GM21390 (cell line): ENCODE measurements around the gene C1R.

Experiments
- ATAC-seq: cut with Tn5 transposase; IDR thresholded peaks from one replicate; pipeline ENCODE4 v1.9.1; 2021; ENCODE audit not compliant: unreplicated experiment

C1R gene

DNA sequence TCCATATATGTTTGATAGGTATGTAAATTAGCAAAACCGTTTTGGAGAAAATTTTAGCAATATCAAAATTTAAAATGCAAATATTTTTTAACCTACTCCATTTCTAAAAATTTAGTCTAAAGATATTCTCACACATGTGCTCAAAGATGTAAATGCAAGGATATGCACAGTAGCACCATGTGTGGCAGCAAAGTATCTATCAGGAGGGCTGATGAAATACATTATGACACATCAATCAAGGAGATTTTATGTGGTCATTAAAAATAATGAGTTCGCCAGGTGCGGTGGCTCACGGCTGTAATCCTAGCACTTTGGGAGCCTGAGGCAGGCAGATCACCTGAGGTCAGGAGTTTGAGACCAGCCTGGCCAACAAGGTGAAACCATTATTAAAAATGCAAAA lies 8.0 kb upstream of the C1R start:
- ATAC-seq: no peak

DNA sequence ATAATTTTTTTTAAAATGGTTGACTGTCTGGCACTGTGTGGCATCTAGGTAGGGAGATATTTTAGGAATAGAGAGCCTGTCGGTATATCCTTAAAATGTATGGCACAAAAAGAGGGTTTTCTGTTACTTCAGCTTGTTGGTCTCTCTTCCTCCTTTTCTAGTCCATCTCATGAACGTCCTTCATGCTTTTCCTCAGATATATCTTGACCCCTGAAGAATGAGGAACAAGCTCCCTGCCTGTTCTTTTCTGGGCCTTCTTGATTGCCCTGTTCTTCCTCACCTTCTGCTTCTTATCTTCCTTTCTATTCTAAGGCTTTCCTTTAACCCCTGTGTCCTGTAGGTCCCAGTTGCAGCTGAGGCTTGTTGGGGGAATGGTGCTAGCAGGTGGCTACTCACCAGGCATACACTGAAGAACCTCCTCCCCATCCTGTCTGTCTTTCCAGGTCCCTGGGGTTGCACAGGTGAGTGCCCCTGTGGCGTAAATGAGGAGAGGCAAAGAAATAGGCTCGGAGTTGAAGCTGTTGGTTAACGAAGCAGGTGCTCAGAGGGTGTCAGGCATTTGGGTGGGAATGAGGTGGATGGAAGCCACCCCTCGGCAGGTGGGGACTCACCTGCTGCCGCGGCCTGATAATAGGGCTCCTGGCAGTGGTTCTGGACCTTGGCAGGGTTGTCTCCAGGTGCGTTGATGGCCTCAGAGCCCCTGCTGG lies 7.2 kb upstream of the C1R start:
- no peak for ATAC-seq

DNA sequence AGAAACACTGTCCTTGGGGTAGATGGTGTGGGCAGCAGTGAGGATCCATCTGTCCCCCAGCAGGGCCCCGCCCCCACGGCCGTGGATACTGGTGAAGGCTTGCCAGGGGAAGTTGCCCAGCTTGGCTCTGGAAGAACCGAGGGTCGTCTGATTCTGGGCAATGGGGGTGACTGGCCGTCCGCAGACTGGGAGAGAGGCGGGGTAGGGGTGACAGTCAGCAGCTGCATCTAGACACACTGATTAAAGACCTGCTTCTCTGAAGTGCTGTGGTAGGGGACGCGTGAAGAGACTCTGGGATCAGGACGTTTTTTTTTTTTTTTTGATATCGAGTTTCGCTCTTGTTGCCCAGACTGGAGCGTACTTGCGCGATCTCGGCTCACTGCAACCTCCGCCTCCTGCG lies 4.7 kb upstream of the C1R start:
- no peak for ATAC-seq

DNA sequence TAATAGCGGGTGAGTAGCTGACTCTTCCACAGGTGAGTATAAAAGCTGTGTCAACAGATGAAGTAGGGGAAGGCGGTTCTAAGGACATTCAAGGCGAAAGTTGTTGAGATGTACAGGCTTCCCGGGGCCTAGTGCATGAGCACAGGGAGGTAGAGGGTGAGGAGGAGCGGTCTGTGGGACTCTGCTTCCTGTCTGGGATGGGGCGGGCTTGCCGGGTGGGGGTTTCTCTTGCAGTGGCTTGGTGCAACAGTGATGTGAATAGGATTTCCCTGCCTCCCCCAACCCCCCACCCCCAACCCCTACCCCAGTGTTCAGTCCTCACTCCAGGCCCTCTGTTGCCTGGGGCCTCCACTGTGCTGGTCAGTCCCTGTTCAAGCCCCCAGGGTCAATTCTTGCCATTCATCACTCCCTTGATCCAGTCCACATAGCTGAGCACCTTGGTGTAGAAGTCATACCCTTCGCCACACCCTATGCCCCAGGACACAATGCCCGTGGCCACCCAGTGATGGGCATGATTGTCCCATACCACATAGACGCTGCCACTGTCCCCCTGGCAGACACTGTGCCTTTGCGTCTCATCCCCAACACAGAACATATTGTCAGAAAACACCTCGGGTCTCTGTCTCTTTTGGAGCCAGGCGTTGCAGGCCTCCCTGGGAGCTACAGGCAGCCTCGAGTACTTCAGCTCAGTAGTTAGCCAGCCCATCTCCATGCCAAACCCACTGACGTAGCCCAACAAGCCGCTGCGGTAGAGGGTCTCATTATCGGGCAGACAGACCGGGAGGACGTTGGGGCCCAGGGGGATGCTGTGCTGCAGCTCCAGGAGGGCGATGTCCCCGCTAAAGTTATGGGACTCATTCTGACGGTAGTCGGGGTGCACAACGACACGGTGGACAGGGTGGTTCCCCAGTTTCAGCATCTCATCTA lies 4.0 kb upstream of the C1R start:
- no peak for ATAC-seq

DNA sequence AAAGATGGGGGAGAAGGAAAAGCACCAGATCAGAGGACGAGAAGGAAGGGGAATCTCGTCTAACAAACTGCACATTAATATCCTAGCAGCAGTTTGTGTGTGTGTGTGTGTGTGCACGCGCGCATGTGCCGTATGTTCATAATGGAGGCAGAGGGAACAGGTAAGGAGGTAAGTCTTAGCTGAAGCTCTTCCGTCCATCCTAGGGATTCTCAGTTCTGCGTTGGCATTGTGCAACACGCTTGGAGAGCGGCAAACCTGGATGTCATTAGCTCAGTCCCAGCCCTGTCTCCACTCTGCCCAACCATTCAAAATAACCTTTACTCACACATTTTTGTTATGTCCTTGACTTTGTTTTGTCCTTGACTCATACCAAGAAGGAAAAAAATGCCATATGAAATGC lies 1.6 kb upstream of the C1R start:
- ATAC-seq: no peak

DNA sequence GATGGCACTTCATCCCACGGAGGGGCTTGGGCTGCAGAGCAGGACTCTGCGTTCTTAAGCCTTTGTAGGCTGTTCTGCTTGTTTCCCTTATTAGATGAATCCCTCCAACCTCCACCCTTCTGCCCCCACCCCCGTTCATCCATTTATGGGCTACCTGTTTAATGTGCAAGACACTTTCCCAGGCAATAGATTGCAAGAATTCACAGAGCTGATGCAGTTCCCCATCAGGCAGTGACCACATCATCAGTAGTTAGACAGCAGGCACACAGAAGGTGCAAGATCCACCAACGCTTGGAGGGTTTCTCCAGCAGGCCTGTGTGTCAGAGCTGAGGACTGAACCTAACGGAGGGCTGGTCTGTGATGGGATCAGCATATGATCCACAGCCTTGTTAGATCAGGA lies 1.2 kb upstream of the C1R start:
- ATAC-seq: no peak

DNA sequence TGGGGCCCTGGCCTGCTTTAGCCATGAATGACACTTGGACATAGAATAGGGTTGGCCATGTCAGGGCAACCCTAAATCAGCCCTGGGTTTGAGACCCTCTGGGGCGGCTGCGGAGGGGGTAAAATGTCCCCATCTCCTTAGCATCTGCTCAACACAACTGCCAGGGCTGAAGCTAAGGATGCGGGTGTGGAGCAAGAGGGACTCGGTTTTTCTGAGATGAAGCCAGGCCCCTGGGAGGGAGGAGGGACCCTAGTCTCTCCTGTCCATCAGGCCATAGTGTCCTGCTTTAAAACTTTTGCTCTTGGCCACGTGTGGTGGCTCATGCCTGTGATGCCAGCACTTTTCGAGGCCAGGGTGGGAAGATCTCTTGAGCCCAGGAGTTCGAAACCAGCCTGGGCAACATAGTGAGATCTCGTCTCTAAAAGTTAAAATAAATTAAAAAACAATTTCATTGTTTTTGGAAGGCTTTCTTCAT lies 778 bp upstream of the C1R start:
- no peak for ATAC-seq

DNA sequence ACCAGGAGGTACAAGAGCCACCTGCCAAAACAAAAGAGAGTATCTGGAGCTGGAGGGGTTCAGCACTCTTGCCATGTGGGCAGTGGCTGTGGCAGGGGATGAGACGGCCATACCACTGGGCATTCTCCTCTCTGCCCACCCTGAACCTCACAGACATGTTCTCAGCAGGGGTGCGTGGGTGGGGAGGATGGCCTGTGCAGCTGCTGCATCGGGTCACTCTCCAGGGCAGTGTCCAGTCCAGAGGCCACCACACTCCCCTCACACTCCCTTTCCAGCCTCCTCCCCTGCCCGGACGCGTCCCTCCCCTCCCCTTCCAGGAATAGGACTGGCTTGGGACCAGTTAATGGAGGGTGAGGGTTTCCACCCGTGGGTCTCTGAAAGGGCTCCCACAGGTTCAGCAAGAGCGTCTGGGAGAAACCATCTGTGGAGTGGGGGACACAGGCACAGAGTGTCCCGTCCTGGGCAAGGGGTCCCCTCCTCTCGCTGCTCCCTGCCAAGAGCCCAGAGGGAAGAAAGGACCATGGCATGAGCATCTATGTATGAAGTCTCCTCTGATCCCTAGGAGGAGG lies 501 bp downstream of the C1R start:
- no peak for ATAC-seq

DNA sequence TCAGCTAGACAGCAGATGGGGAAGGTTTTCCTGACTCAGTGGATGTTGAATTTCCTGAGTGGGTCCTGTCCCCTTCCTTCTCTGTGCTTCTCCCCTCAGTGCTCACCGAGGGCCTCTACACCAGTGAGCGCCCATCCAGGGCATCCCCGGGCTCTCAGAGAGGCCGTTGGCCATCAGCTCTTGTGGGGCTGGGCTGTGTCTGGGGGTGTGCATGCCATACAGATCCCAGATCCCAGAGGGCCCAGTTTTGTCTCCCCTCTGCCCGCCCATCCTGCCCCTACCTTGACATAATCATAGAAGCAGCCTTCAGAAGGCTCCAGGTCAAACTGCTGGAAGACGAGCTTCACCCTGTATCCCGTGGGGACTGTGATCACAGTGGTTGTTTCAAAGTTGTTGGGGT lies 1.1 kb downstream of the C1R start:
- no peak for ATAC-seq

DNA sequence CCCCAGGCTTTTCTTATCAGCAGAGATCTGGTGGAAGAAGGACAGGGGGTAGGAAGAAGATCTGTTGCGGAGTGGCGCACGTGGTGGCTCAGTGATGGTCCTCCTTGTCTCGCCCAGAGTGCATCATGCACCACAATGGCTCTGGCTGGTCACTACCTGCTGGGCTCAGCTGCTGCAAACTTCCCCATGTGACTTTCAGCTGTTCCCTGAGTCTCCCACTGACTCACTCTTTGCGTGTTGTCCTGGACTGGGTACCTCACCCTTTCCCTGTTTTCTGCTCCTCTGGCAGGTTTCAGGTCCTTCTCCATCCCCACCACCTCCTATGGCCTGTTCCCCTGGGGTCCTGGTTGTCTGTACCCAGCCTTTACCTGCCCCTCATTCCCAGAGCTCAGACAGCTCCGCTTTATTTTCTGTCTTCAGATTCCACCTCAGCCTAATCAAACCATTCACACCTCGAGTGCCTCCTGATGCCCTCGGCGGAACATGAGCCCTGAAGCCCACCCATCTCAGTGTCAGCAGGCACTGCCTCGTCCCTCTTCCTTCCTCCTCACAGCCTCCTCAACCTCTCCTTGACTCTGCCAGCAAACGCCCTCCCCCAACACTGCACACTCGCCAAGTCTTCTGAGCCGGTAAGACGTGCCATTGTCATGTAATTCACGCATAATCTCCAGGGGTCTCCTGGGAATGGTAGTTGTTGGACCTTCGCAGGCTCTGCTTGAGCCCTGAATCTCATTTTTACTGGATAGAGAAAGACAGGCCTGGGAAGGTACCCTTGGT lies 1.8 kb downstream of the C1R start:
- no peak for ATAC-seq

DNA sequence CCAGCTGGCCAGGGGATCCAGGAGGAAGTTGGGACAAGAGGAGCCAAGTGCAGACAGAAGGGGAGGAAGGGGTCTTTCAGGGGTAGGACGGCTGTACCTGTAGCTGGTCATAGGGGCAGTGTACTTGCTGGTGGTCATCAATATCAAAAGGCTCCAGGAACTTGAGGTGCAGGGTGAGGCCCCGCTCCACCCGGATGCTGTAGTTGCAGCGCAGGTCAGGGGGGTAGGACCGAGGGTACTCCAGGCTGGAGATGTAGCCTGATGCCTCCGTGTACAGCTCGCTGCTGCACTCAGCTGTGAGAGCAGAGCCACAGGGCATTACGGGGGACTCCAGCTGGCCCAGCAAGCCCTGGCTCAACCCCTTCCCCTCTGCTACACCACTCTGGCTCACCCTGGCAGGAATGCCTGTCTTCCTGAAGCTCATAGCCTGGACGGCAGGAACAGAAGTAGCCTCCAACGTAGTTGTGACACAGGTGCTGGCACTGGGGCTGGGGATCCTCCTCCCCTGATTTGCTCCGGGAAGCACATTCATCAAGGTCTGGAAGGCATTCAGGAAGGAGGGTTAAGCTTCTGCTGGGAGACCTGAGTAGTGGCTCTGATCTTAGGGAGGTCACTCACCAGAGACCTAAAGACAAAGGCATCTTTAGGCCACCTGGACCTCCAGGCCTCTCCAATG lies 2.9 kb downstream of the C1R start:
- ATAC-seq: no peak

DNA sequence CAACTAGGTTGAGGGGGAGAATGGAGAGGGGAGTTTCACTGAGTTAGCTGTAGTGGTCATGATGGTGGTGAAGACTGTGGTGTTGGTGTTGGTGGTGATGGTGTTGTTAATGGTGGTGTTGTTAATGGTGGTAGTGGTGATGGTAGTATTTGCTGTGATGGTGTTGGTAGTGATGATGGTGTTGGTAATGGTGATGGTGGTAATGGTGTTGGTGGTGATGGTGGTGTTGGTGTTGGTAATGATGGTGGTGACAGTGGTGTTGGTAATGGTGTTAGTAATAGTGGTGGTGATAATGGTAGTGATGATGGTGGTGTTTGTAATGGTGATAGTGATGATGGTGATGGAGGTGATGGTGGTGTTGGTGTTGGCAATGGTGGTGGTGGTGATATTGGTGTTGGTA lies 9.1 kb downstream of the C1R start:
- ATAC-seq: no peak

DNA sequence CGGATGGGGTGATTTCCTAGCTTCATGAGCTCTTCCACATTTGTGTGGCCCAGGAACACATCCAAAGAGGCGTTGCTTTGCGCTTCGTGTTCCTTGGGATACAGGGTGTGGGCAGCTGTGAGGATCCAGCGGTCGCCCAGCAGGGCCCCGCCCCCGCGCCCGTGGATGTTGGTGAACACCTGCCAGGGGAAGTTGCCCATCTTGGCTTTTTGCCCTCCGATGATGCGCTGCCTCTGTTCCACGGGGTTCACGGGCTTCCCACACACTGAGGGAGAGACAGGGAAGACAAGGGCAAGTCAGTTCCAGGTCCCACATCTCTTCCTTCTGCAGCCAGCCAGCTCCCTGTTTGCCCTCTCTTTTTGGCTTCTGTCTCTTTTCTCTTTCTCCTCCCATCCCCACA lies 11.2 kb downstream of the C1R start:
- no peak for ATAC-seq

DNA sequence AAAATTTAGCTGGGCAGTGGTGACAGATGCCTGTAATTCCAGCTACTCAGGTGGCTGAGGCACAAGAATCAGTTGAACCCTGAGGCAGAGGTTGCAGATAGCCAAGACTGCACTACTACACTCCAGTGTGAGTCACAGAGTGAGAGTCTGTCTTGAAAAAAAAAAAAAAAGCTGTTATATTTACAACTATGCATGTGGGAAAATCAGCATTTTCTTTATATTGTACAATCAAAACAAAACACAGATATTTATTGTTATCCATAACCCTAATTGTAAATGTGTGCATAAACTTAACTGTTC lies 12.5 kb downstream of the C1R start:
- ATAC-seq: no peak

DNA sequence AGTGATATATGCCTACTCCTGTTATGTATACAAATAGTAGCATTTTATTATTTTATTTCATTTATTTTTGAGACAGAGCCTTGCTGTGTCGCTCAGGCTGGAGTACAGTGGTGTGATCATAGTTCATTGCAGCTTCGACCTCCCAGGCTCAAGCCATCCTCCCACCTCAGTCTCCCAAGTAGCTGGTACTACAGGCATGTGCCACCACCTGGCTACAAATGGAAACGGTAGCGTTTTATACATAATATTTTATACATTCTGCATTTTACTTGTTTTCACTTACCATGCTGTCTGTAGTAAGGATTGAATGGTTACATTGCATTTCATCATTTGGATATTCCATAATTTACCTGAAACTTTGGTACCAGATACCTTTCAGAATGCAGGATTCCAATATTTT lies 14.1 kb downstream of the C1R start:
- no peak for ATAC-seq

DNA sequence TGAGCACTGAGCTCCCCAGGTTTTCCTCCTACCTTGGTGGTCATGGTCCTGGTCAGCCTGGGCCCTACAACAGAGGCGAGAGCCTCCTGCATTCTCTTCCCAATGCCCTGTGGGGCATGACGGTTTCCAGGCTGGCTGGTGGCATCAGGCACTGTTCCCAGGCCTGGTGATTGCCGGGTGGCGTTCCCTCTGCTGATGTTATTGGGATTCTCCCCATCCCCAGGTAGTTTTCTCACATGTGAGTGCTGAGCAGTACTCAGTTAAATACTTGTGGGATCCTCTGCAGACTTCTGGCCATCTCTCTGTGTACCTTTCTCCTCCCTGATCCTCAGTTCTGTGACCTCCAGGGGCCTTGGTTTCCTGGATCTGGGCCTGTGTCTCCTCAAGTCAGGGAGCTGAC lies 15.8 kb downstream of the C1R start:
- no peak for ATAC-seq

DNA sequence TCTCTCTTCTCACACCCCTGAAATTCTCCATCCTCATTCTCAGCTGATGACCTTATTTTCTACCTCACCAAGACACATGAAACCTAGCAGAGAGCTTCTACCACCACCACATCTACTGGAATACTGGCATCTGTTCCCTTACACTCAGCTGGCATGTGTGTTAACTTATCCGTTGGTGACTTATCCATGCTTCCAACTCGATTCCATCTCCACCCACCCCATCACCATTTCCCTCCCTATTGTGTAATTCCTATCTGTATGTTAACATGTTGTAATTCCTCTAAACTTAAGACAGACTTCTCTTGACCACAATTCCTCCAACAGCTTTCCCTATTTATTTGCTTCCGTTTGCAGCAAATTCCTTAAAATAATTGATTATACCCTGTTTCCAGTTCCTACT lies 16.3 kb downstream of the C1R start:
- no peak for ATAC-seq

DNA sequence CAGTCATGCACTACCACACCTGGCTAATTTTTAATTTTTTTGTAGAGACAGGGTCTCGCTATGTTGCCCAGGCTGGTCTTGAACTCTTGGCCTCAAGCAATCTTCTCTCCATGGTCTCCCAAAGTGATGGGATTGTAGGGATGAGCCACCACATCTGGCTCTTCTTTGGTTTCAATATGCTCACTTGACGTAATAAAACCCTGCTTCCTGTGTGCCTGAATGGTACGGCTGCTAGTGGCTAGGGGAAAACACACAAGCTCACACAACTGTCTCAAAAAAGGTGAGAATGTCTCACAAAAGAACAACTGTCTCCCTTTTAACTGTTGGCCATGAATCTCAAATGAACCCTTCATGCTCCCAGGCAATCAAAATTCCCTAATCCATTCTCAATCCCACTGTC lies 16.7 kb downstream of the C1R start:
- no peak for ATAC-seq

DNA sequence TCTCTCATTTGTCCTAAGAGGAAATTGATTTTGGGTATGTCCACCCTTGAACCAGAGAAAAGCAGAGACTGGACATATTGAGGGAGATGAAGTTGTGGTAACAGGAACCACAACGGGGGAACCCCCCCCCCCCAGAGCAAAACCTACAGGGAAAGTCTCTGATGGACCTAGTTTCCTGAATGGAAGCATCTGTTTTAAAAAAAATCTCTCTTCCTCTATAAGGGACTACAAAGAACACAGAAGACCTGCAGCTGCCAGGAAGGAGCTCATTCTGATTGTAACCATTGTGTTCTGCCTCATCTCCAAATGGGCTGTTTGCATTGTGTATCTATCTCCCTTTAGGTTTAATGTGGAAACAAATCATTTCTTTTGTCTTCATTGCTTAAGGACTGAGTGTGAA lies 18.3 kb downstream of the C1R start:
- no peak for ATAC-seq

DNA sequence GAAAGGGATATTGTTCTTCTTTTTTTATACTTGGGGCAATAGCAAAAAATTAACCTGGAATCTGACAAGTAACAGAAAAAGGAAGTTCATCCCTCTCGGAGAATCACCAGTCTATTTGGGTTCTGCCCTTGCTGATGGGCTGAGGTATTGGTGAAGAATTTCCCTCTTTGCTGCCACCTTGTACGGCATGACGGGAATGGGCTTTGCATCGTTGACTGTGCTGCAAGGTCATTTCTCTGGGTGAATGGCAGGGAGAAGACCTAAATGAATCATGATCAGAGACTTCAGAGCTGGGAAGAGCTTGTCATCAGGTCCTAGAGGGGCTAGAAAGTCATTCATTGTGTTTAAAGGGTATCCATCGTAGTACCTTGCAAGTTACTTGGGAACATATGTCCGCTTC lies 19.7 kb downstream of the C1R start:
- no peak for ATAC-seq

DNA sequence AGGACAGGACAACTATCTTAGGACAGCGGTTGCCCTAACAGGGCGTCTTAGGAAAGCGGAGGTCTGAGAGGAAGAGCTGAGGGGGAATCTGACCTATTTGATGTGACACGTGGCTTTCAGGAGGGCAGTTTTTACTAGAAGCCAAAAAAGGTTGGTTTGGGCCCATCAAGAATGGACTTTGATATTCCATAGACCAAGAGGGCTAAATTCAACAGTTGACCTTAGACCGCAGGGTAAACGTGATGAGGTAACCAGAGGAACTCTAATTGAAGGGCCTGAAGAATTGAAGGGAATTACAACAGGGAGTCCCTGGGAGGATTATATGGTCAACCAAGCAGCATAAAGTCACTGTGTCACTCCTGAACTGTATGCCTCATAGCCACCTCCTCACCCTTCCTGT lies 20.2 kb downstream of the C1R start:
- no peak for ATAC-seq
